K562 (cell line): ENCODE results near the gene SCYL1. TPM values are rescaled to one million over a fixed set of nuclear protein-coding genes. Genes with fewer than 3 reads are reported as not detected.

Experiments
- DMBX1 ChIP-seq: fragments of 250-450 bp; sonication (Bioruptor Pico); IDR thresholded peaks from 2 replicates; pipeline ENCODE4 v1.8.0; 2022; ENCODE audit warnings: inconsistent platforms, mild to moderate bottlenecking, moderate library complexity, borderline replicate concordance
- HES1 ChIP-seq: fragments of 450-650 bp; IDR thresholded peaks from 2 replicates; pipeline ENCODE4 v1.6.1; 2016; ENCODE audit warnings: low read depth, mild to moderate bottlenecking, moderate library complexity
- JUND ChIP-seq, 2 experiments: IDR thresholded peaks; 2 replicates in 1 of 2; 3 replicates in 1 of 2; pipeline ENCODE4 v1.6.1; 2011; ENCODE audit warnings: borderline replicate concordance in 2 of 2, low read depth in 2 of 2, low read length in 2 of 2, improper control_type of control experiment in 1 of 2, missing biosample characterization in 1 of 2, missing genetic modification characterization in 1 of 2, missing genetic modification reagents in 1 of 2
- MEF2D ChIP-seq: conservative IDR thresholded peaks from 2 replicates; pipeline ENCODE4 v1.6.1; 2016; ENCODE audit warnings: low read depth, missing genetic modification characterization, missing compliant biosample characterization
- POLR2A ChIP-seq: fragments of 450-650 bp; conservative IDR thresholded peaks from 2 replicates; pipeline ENCODE4 v1.6.1; 2016
- RAD21 ChIP-seq, 2 experiments: fragments of 250-450 bp in 1 of 2; fragments of 450-650 bp in 1 of 2; sonication (Bioruptor Pico) in 1 of 2; formaldehyde crosslinking in 1 of 2; IDR thresholded peaks in 1 of 2; conservative IDR thresholded peaks in 1 of 2; 2 replicates each; pipeline versions ENCODE4 v1.4.0 to v1.8.0; 2020 to 2022; ENCODE audit warnings: mild to moderate bottlenecking in 2 of 2, moderate library complexity in 1 of 2
- TBL1XR1 ChIP-seq, 2 experiments: IDR thresholded peaks; 2 replicates each; pipeline ENCODE4 v1.6.1; 2012; ENCODE audit warnings: improper control_type of control experiment in 2 of 2, low read length in 2 of 2, mild to moderate bottlenecking in 1 of 2
- THRAP3 ChIP-seq: fragments of 450-650 bp; IDR thresholded peaks from 2 replicates; pipeline ENCODE4 v1.6.1; 2016; ENCODE audit warnings: mild to moderate bottlenecking, inconsistent platforms, borderline replicate concordance
- polyA plus RNA-seq, 8 experiments: library from polyadenylated mRNA; depleted of rRNA in 4 of 8; stranded (reverse) in 5 of 8; unstranded in 3 of 8; fragments of >200 nt; fragmentation: Nextera tagmentation in 2 of 8; fragmentation: Illumina TruSeq in 1 of 8; extraction: Ambion mirVana in 2 of 8; extraction: Trizol in 1 of 8; gene quantifications; 2 replicates each; pipeline versions ENCODE4 v1.2.1 to v1.2.3, GENCODE V29; 2011 to 2014; ENCODE audit warnings: inconsistent platforms in 1 of 8, missing spikeins in 1 of 8
- total RNA-seq, 7 experiments: library from RNA; depleted of rRNA in 6 of 7; stranded (reverse); fragments of >200 nt in 6 of 7; fragmentation: Illumina TruSeq in 2 of 7; extraction: Trizol in 2 of 7; gene quantifications; 2 replicates each; pipeline versions ENCODE4 v1.2.1 to v1.2.3, GENCODE V29; 2011 to 2021; ENCODE audit warnings: low replicate concordance in 1 of 7
- TF ChIP-seq, protein P1 (sequence below): fragments of 450-650 bp; conservative IDR thresholded peaks from 2 replicates; pipeline ENCODE4 v1.6.1; 2016; ENCODE audit warnings: missing genetic modification characterization, low read depth, mild to moderate bottlenecking, control low read depth, missing compliant biosample characterization
- TF ChIP-seq, protein P2 (sequence below): IDR thresholded peaks from 3 replicates; pipeline ENCODE4 v1.6.1; 2011; ENCODE audit warnings: borderline replicate concordance, mild to moderate bottlenecking, moderate library complexity; ENCODE audit not compliant: insufficient read length; ENCODE audit errors: extremely low read depth

Gene SCYL1
- total and polyA plus RNA-seq, 9 of the 15 experiments (the other 6 are each of a cell fraction or from before 2014, with no cell fraction given), result 1.9 to 145 (median 57.6) TPM

DNA sequence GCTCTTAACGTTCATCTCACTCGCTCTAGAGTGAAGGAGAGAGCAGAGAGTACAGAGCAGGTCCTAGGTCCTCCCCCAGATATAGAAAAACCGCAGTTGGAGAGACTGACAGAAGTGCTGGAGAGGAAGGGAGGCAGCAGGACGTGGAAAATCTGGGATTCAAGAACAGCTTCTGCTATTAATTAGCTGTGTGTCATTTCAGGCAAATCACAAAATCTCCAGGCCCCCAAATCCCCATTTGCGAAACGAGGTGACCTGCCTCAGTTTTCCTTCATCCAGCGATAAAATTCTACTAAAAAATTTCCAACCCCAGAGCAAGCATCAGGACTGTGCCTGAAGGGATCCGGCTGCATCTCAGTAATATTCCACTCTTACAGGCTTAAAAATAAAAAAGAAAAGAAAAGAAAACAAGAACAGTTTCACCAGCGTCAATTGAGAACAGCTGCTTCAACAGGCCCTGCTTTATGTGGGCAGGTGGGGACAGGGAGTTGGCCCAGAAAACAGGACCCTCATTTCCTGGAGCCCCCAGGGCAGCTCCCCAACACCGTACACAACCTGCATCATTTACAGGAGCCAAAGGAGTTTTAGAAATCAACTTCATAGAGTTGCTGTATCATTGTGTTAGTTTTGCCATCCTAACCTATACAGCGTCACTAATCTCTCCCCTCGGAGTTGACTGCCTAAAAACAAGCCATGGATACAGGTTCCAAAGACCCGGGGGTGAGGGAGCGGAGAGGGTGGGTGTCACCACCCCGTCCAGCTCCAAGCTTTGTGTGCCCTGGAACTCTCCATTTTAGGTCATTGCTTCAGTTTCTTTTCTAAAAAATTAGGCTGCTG lies 28.4 kb upstream of the SCYL1 start (continued):
- TF ChIP-seq, protein P1, sequence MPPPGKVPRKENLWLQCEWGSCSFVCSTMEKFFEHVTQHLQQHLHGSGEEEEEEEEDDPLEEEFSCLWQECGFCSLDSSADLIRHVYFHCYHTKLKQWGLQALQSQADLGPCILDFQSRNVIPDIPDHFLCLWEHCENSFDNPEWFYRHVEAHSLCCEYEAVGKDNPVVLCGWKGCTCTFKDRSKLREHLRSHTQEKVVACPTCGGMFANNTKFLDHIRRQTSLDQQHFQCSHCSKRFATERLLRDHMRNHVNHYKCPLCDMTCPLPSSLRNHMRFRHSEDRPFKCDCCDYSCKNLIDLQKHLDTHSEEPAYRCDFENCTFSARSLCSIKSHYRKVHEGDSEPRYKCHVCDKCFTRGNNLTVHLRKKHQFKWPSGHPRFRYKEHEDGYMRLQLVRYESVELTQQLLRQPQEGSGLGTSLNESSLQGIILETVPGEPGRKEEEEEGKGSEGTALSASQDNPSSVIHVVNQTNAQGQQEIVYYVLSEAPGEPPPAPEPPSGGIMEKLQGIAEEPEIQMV (tag), result 0 out of 2 replicates have a peak, but pooled peaks have one; percentile 13
- no peak for TF ChIP-seq HES1
- TF ChIP-seq JUND (IDR thresholded peaks at IDR 0.05; ENCODE audit: borderline replicate concordance, low read depth, low read length), result no peak
- no peak for TF ChIP-seq JUND (tag; IDR thresholded peaks at IDR 0.05; ENCODE audit: borderline replicate concordance, low read depth, low read length)
- no peak for TF ChIP-seq MEF2D (tag)
- TF ChIP-seq DMBX1 (CRISPR knock-in tag), result peak; percentile 9; the same call in 1 of the 2 replicates
- TF ChIP-seq, protein P2, sequence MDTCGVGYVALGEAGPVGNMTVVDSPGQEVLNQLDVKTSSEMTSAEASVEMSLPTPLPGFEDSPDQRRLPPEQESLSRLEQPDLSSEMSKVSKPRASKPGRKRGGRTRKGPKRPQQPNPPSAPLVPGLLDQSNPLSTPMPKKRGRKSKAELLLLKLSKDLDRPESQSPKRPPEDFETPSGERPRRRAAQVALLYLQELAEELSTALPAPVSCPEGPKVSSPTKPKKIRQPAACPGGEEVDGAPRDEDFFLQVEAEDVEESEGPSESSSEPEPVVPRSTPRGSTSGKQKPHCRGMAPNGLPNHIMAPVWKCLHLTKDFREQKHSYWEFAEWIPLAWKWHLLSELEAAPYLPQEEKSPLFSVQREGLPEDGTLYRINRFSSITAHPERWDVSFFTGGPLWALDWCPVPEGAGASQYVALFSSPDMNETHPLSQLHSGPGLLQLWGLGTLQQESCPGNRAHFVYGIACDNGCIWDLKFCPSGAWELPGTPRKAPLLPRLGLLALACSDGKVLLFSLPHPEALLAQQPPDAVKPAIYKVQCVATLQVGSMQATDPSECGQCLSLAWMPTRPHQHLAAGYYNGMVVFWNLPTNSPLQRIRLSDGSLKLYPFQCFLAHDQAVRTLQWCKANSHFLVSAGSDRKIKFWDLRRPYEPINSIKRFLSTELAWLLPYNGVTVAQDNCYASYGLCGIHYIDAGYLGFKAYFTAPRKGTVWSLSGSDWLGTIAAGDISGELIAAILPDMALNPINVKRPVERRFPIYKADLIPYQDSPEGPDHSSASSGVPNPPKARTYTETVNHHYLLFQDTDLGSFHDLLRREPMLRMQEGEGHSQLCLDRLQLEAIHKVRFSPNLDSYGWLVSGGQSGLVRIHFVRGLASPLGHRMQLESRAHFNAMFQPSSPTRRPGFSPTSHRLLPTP, result no peak
- 0 out of 4 replicates have a peak, but pooled peaks of 1 of the 2 experiments have one; percentile 4 for TF ChIP-seq RAD21 (CRISPR knock-in tag; conservative IDR thresholded peaks at IDR 0.05 in 1 of 2, IDR thresholded peaks at IDR 0.05 in 1 of 2)
- no peak for TF ChIP-seq THRAP3
- peak in 1 of 2 experiments; percentile 14; a peak in 1 of 4 replicates for TF ChIP-seq TBL1XR1 (IDR thresholded peaks at IDR 0.05; ENCODE audit: low read length in 2 of 2)
- 0 out of 2 replicates have a peak, but pooled peaks have one; percentile 27 for TF ChIP-seq POLR2A
